Heart left ventricle (tissue), 16 donors: ENCODE results near the gene OR51B6. TPM values are rescaled to one million over a fixed set of nuclear protein-coding genes. Genes with fewer than 3 reads are reported as not detected.
"Not testable (repeated sequence)": the region's sequence is repeated elsewhere in the genome, so short reads cannot be mapped to it uniquely, and the experiment has no call there.

Source experiments
- ATAC-seq, 4 donors: fragments of 200-7000 bp; cut with Tn5 transposase; one replicate each; pipeline ENCODE4 v1.9.1; 2020 to 2022; ENCODE audit warnings: moderate library complexity in 4 of 4, mild to moderate bottlenecking in 3 of 4, moderate number of reproducible peaks in 1 of 4
- DNase-seq, 5 donors: peaks; one replicate each; pipeline ENCODE4 v3.0.0-alpha.2; 2020
- H3K27ac ChIP-seq, 12 donors: fragments of 200-600 bp; sonication (generic) in 4 of 12; one replicate each; pipeline versions ENCODE4 v1.5.0 to v1.8.0; 2016 to 2022; ENCODE audit warnings: mild to moderate bottlenecking in 2 of 12
- H3K27me3 ChIP-seq, 9 donors: fragments of 200-600 bp; sonication (generic) in 2 of 9; one replicate each; pipeline versions ENCODE4 v1.5.1 to v1.8.0; 2016 to 2022; ENCODE audit warnings: mild to moderate bottlenecking in 3 of 9
- H3K36me3 ChIP-seq, 9 donors: fragments of 200-600 bp; sonication (generic) in 2 of 9; one replicate each; pipeline versions ENCODE4 v1.5.0 to v1.8.0; 2018 to 2022; ENCODE audit warnings: mild to moderate bottlenecking in 2 of 9
- H3K4me1 ChIP-seq, 12 donors: fragments of 200-600 bp; sonication (generic) in 4 of 12; one replicate each; pipeline versions ENCODE4 v1.5.0 to v1.8.0; 2016 to 2022; ENCODE audit warnings: mild to moderate bottlenecking in 3 of 12
- H3K4me3 ChIP-seq, 12 donors: fragments of 200-600 bp; sonication (generic) in 4 of 12; one replicate each; pipeline versions ENCODE4 v1.5.0 to v1.8.0; 2017 to 2022; ENCODE audit warnings: mild to moderate bottlenecking in 9 of 12, moderate library complexity in 4 of 12
- H3K9me3 ChIP-seq, 12 donors: fragments of 200-600 bp; sonication (generic) in 4 of 12; one replicate each; pipeline versions ENCODE4 v1.5.0 to v1.8.0; 2016 to 2022; ENCODE audit warnings: mild to moderate bottlenecking in 1 of 12
- POLR2A ChIP-seq, 2 donors: fragments of 450-650 bp; IDR thresholded peaks; one replicate each; pipeline ENCODE4 v1.6.1; 2017; ENCODE audit warnings: antibody characterized with exemption in 2 of 2, mild to moderate bottlenecking in 2 of 2, moderate library complexity in 2 of 2
- WGBS, 4 donors: extraction: QIAGEN DNeasy Blood & Tissue Kit in 2 of 4; methylation state at CpG; one replicate each; pipeline versions ENCODE4 v1.1.5 to v1.1.7; 2013 to 2018; 5-methylcytosine and 5-hydroxymethylcytosine counted together
- intact Hi-C, 10 donors: fragments of 100-400 bp; cut with DNase I; formaldehyde crosslinking; loops; one replicate each; pipeline versions ENCODE4 v1.11.1 to v1.14.2; 2022
- polyA plus RNA-seq, 2 donors: library from polyadenylated mRNA; stranded (reverse); fragments of 200-250 nt; gene quantifications; one replicate each; pipeline ENCODE4 v1.2.3, GENCODE V29; 2013
- total RNA-seq, 9 donors: library from RNA; depleted of rRNA in 2 of 9; stranded (reverse); fragments of >200 nt in 2 of 9; fragmentation: NEBNext Ultra II Directional in 3 of 9; extraction: Animal tissue kit (Norgen Biotek cat#: 25700) in 3 of 9; gene quantifications; one replicate each; pipeline versions ENCODE4 v1.1.0 to v1.2.4, GENCODE V29; 2016 to 2023
- TF ChIP-seq, protein P1 (sequence below), 12 donors: fragments of 200-600 bp; sonication (generic) in 4 of 12; IDR thresholded peaks; one replicate each; pipeline versions ENCODE4 v1.5.0 to v1.8.0; 2018 to 2022; ENCODE audit warnings: antibody characterized with exemption in 12 of 12, mild to moderate bottlenecking in 5 of 12
- donor health status: ischemic (EF 13 %, LVEDD 7.1; RV severe dilation, severe dysfunction).
- donor health status: healthy with polysubstance abuse.
- donor health status: DM: no; HTN: yes; CAD: no.
- donor health status: DM: no; HTN: no; CAD: no.
- donor health status: ischemic (EF 25% LVEDD 6.9; RV normal size, moderate dysfunction).
- donor health status: ischemic (EF 25% LVEDD 5.7; RV mildly dilated, moderate dysfunction).
- donor health status: healthy.
- donor health status: DM: yes; HTN: yes; CAD: no.
- donor health status: ischemic (EF 35%, LVEDD 5.7; RV mildly dilated, moderate dysfunction).
- donor health status: nonischemic (EF 11% LVEDD 7.7; RV severe dilation, severe dysfunction).
- donor health status: DM: yes; HTN: yes; CAD: no.
- donor health status: PGD.
- donor health status: ischemic (EF 29% LVEDD 5.4; RV normal size, mild dysfunction).
- donor health status: nonischemic (EF 23%, LVEDD 6.1; RV moderate dilation, normal function).

OR51B6 gene
- total and polyA plus RNA-seq, 11 donors, result not detected

DNA sequence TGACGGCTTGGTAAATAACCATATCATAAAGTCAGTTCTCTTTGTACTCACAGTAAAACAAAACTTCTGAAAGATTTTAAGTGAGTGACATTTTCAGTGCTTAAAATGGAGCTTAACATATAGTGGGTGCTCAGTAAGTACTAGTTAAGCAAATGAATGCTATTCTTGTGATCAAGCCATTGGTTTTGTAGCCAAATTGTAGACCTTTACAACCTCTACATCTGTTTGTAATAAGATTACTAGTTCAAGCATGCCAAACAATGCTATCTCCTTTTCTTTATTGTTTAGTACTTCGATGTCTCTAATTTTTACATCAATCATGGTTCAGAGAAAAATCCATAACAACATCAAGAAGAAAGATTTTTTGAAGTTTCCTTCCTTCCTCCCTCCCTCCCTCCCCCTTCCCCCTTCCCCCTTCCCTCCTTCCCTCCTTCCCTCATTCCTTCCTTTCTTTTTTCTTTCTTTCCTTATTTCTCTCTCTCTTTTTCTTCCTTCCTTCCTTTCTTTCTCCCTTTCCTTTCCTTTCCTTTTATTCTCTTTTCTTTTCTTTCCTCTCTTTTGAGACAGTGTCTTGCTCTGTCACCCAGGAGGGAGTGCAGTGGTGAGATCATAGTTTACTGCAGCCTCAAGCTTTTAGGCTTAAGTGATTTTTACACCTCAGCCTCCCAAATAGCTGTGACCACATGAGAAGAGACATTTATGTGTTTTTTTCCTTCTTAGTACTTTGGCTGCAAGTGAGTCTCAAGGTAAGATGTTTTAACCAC lies 43.9 kb upstream of the OR51B6 start:
- Histone ChIP-seq H3K36me3 (no peaks in the 10 kb centered on the region), H3K4me1 (no peaks in the 10 kb centered on the region), H3K27me3 (no peaks in the 10 kb centered on the region), H3K4me3 (no peak overlapping the region), H3K9me3 (no peaks in the 10 kb centered on the region), H3K27ac (no peak overlapping the region)
- ATAC-seq (no peak), DNase-seq (no peak)
- WGBS, 4 donors, result 77 to 86% (median 82%) methylated on average over 2 of the region's 2 CpGs
- TF ChIP-seq POLR2A (IDR thresholded peaks at IDR 0.05), result no peak
- TF ChIP-seq, protein P1, sequence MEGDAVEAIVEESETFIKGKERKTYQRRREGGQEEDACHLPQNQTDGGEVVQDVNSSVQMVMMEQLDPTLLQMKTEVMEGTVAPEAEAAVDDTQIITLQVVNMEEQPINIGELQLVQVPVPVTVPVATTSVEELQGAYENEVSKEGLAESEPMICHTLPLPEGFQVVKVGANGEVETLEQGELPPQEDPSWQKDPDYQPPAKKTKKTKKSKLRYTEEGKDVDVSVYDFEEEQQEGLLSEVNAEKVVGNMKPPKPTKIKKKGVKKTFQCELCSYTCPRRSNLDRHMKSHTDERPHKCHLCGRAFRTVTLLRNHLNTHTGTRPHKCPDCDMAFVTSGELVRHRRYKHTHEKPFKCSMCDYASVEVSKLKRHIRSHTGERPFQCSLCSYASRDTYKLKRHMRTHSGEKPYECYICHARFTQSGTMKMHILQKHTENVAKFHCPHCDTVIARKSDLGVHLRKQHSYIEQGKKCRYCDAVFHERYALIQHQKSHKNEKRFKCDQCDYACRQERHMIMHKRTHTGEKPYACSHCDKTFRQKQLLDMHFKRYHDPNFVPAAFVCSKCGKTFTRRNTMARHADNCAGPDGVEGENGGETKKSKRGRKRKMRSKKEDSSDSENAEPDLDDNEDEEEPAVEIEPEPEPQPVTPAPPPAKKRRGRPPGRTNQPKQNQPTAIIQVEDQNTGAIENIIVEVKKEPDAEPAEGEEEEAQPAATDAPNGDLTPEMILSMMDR (IDR thresholded peaks at IDR 0.05), result no peak
- intact Hi-C loops, result no loop called here

DNA sequence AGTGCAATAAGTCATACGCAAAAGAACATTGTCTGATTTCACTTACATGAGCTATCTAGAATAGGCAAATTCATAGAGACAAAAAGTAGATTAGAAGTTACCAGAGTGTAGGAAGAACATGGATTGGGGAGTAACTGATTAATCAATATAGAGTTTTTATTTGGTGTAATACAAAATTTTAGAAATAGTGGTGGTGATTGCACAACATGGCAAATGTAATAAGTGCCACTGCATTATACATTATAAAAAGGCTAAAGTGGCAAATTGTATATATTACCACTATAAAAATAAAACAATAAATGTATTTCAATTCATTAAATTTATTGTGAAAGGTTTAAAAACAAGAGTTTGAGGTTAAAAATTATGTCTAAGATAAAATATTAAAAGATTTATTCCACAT lies 40.9 kb upstream of the OR51B6 start:
- DNase-seq, result no peak
- Histone ChIP-seq H3K4me3 (no peak overlapping the region), H3K36me3 (no peaks in the 10 kb centered on the region), H3K27me3 (no peaks in the 10 kb centered on the region), H3K27ac (no peak overlapping the region), H3K9me3 (peaks cover 0 to 2% (median 0%) of the 10 kb centered on the region in 12 donors), H3K4me1 (no peaks in the 10 kb centered on the region)
- TF ChIP-seq POLR2A (IDR thresholded peaks at IDR 0.05), result no peak
- TF ChIP-seq, protein P1 (IDR thresholded peaks at IDR 0.05), result no peak
- intact Hi-C loops, result no loop called here
- 90 to 100% (median 95%) methylated on average over 1 of the region's 1 CpG for WGBS, 4 donors
- no peak for ATAC-seq

DNA sequence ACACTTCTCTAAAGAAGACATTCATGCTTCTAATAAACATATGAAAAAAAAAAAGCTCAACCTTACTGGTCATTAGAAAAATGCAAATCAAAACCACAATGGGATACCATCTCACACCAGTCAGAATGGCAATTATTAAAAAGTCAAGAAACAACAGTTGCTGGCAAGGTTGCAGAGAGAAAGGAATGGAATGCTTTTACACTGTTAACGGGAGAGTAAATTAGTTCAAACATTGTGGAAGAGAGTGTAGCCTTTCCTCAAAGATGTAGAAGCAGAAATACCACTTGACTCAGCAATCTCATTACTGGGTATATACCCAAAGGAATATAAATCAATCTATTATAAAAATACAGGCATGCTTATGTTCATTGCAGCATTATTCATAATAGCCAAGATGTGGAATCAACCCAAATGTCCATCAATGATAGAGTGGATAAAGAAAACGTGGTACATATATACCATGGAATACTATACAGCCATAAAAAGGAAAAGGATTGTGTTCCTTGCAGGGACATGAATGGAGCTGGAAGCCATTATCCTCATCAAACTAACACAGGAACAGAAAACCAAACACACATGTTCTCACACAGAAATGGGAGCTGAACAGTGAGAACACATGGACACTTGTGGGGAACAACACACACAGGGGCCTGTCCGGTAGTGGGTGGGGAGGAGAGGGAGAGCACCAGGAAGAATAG lies 37.8 kb upstream of the OR51B6 start:
- intact Hi-C loops, ATAC-seq, H3K27ac ChIP-seq: not testable (repeated sequence)

DNA sequence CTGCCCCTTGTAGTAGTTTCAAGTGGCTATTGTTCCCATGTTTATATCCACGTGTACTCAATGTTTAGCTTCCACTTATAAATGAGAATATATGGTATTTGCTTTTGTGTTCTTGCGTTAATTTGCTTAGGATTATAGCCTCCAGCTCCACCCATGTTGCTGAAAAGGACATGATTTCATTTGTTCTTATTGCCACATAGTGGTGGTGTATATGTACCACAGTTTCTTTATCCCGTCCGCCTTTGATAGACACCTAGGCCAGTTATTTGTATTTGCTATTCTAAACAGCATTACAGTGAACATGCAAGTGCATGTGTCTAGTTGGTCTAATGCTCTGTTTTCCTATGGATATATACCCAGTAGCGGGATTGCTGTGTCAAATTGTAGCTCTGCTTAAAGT lies 34.0 kb upstream of the OR51B6 start:
- Histone ChIP-seq H3K27ac (no peak overlapping the region), H3K4me1 (no peaks in the 10 kb centered on the region), H3K9me3 (peaks cover 0 to 2% (median 0%) of the 10 kb centered on the region in 12 donors), H3K27me3 (no peaks in the 10 kb centered on the region), H3K36me3 (no peaks in the 10 kb centered on the region), H3K4me3 (no peak overlapping the region)
- TF ChIP-seq POLR2A (IDR thresholded peaks at IDR 0.05), result no peak
- TF ChIP-seq, protein P1 (IDR thresholded peaks at IDR 0.05), result no peak
- intact Hi-C loops, result no loop called here
- no peak for DNase-seq
- 68 to 86% (median 77%) methylated on average over 5 of the region's 5 CpGs for WGBS, 4 donors
- ATAC-seq, result no peak

More for the DNA sequence above, 37.8 kb upstream of the OR51B6 start:
- not testable (repeated sequence) for DNase-seq, H3K36me3 ChIP-seq, H3K4me3 ChIP-seq, H3K27me3 ChIP-seq, H3K9me3 ChIP-seq, H3K4me1 ChIP-seq
- 74 to 78% (median 78%) methylated on average over 3 of the region's 3 CpGs for WGBS, 4 donors
